ENCODE measurements around the gene LLPH. TPM values are rescaled to one million over a fixed set of nuclear protein-coding genes. Genes with fewer than 3 reads are reported as not detected.

Gene LLPH
- total RNA-seq, 3 donors from 2014 or later: 40.3 to 46.4 (median 43.7) TPM

DNA sequence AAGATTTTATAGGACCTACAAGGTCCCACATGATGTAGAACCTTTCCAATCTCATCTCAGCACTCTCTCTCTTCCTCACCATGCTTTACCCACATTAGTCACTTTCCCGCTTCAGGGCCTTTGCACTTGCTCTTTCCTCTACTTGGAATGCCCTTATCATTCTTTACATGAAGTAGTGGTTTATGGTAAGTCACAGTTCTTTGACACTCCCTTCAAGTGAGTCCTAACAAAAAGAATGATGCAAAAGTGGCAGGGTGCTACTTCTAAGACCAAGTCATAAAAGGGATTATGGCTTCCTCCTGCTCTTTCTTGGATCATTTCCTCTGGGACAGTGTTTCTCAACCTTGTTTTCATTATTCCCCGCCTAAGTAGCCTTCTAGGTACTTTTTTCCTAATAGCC, 26.1 kb upstream of the LLPH start:
- peaks cover 46% of the 10 kb centered on the region for H3K4me1 Mint-ChIP-seq (ENCODE audit: low read depth)

DNA sequence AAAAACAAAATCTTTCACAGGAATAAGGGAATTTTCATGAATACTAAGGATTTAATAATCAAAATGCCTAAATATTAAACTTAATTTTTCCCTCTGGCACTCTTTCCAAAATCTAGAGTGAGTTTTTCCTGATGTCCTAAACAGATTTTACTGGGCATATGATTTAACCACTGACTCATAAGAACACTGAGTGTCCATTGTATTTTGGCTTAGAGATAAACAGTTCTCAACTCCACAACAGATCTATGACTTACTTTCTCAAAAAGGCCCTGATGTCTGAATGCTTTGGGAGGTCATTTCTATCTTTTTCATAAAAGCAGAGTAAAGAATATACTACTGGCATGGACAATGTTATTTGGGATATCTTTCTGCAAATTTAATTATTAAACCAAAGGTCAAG, 24.2 kb upstream of the LLPH start:
- DNase-seq (no peak), ATAC-seq (no peak)
- H3K9me3 Mint-ChIP-seq: no peaks in the 10 kb centered on the region
- peaks cover 41% of the 10 kb centered on the region for H3K4me1 Mint-ChIP-seq (ENCODE audit: low read depth)
- H3K4me3 Mint-ChIP-seq: no peak overlapping the region
- H3K27me3 Mint-ChIP-seq (ENCODE audit: low read depth): no peaks in the 10 kb centered on the region
- H3K36me3 Mint-ChIP-seq (ENCODE audit: insufficient read depth): peaks cover 31% of the 10 kb centered on the region

More for the DNA sequence above, 26.1 kb upstream of the LLPH start:
- DNase-seq (no peak), ATAC-seq (no peak)
- Mint-ChIP-seq H3K36me3 (ENCODE audit: insufficient read depth) (peaks cover 31% of the 10 kb centered on the region), H3K27me3 (ENCODE audit: low read depth) (no peaks in the 10 kb centered on the region), H3K4me3 (no peak overlapping the region), H3K9me3 (no peaks in the 10 kb centered on the region)

DNA sequence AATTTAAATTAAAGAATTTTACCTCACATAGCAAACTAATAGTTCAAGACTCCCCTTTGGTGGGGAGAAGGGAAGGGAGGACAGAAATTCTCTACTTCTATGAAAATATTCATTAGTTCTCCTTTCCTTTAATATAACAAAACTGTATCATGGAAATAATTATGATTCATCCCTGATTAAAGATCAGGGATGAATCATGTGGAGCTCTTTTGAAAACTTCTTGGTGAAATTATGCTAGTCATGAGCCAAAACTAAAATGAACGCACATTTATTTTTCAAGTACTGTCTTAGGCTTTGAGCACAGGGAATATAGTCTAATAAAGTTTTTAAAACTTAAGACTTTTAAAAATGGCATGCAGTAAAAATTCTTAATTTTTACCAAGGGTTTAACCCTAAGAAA, 22.2 kb upstream of the LLPH start:
- H3K36me3 Mint-ChIP-seq (ENCODE audit: insufficient read depth): peaks cover 26% of the 10 kb centered on the region
- DNase-seq: no peak
- no peaks in the 10 kb centered on the region for H3K9me3 Mint-ChIP-seq
- H3K27me3 Mint-ChIP-seq (ENCODE audit: low read depth): no peaks in the 10 kb centered on the region
- H3K4me1 Mint-ChIP-seq (ENCODE audit: low read depth): peaks cover 30% of the 10 kb centered on the region
- ATAC-seq: no peak
- H3K4me3 Mint-ChIP-seq: no peak overlapping the region

DNA sequence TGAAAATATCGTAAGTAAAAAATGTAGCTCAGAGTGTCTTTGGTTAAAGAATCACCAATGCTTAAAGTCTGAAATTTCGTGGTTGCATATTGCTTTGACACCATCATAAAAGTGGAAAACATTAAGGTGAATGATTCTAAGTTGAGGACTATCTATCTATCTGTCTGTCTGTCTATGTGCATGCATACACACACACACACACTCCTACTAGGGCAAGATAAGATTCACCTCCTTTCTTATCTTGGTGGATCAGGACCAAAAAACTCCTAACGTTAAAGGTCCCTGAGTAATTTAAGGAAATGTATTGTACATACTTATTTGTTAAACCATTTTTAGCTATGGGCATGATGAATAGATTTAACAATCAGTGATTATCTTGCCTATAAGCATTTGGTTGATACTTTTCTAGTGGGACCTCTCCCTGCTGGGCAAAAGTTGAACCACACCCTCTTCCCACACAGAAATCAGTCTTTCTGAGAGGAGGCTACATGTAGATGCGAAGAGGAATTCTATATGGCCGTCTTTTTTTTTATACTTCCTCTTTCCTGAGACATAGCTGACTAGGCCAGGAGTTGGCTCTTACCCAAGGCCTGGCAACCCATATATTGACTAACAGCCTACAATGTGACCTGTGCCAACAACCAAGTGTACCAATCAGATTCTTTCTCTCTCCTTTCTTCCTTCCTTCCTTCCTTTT, 19.3 kb upstream of the LLPH start:
- Mint-ChIP-seq H3K27me3 (ENCODE audit: low read depth) (no peaks in the 10 kb centered on the region), H3K4me1 (ENCODE audit: low read depth) (peaks cover 21% of the 10 kb centered on the region), H3K4me3 (no peak overlapping the region), H3K9me3 (no peaks in the 10 kb centered on the region), H3K36me3 (ENCODE audit: insufficient read depth) (peaks cover 17% of the 10 kb centered on the region)
- ATAC-seq: peak in 1 of 2 donors; percentile 4
- DNase-seq: no peak

DNA sequence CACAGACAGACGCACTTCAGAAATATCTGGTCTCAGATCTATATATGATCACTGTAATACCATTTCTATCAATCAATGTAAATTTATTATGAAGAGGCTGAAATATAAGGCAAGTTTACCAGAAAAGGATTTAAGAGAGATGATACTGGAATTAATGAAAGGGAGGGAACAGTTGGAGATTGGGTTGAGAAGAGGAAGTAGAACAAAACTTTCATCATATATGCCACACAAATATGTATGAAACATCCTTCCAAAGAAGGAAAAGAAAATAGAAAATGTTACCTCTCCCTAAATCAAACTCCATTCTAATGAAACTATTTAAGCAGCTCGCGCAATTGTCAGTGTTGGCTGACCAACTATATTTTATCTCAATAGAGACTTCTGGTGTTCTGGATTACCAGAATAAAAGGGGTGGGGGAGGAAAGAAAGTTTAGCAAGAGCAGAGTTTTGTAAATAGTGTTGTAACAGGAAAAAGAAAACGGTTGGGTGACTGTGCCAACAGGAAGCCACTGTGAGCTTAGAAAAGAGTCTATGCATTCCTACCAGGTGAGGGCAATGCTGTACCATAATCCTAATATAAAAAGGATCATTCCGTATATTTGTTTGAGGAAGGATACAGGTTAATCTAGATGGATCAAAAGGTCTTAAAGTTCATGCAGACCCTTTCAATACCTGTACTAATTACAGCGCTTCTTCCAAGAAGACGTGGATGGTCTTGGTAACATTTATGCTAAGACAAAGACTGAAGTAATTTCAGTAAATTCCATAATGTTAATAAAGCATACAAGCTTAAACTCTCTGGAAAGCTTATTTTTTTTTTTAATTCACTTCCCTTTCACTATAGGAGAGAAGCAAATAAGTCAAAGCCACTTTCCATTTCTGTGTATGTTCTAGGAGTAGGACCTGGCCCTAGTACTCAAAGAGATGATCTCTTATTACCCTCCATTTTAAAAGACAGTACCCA, 14.5 kb upstream of the LLPH start:
- Mint-ChIP-seq H3K9me3 (peaks cover 17% of the 10 kb centered on the region), H3K4me1 (ENCODE audit: low read depth) (peaks cover 13% of the 10 kb centered on the region), H3K4me3 (no peak overlapping the region), H3K36me3 (ENCODE audit: insufficient read depth) (peaks cover 51% of the 10 kb centered on the region), H3K27me3 (ENCODE audit: low read depth) (no peaks in the 10 kb centered on the region)
- no peak for DNase-seq
- ATAC-seq: no peak

DNA sequence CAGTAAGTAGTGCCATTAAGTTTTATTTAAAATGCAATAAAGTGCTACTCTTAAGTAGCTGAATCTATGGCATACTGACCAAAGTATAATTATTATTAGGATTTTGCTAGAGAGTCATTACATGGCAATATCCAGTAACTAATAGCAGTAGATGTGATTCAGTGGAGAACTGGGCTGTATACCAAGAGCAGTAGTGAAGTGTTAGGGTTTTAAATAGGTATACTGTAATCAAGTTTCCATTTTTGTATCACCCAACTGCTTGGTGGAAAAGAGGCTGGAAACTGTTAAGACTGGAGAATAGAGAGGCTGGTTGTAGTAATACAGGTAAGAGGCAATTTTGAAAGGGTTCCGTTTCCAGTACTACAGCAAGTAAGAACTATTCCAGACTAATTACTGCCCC, 13.3 kb upstream of the LLPH start:
- Mint-ChIP-seq H3K36me3 (ENCODE audit: insufficient read depth) (peaks cover 60% of the 10 kb centered on the region), H3K27me3 (ENCODE audit: low read depth) (no peaks in the 10 kb centered on the region), H3K4me3 (no peak overlapping the region), H3K9me3 (peaks cover 18% of the 10 kb centered on the region), H3K4me1 (ENCODE audit: low read depth) (peaks cover 13% of the 10 kb centered on the region)
- no peak for ATAC-seq
- no peak for DNase-seq

DNA sequence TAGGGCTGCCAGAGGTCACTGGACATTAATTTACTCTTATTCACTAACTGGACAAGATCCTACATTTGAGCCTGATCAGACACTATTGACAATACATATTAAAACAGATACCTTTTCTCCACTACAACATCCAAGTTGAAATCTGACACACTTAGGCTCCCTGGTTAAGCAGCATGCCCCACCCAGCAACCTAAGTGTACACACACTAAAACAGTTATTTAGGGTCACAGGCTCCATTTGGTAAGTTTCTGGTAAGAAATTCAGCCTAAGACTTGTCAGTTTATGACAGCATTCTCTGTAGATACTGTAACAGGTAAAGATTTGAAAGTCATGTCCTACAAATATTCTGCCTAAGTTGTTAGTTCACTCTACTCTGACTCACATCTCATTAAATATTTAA, 12.3 kb upstream of the LLPH start:
- Mint-ChIP-seq H3K9me3 (peaks cover 18% of the 10 kb centered on the region), H3K4me3 (no peak overlapping the region), H3K27me3 (ENCODE audit: low read depth) (no peaks in the 10 kb centered on the region), H3K4me1 (ENCODE audit: low read depth) (peaks cover 13% of the 10 kb centered on the region), H3K36me3 (ENCODE audit: insufficient read depth) (peaks cover 55% of the 10 kb centered on the region)
- DNase-seq (no peak), ATAC-seq (no peak)

DNA sequence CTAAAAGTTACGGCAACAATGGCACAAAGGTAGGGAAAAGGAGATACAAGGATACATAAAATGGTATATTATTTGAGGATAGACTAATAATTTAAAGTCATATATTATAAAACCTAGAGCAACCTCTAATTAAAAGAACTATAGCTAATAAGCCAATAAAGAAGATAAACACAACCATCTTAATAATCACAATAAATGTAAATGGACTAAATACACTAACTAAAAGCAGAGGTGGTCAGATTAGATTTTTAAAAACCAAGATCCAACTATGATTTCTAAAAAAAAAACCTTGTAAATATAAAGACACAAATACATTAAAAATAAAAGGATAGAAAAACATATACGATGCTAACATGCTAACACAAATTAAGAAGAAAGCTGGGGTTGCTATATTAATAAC, 10.7 kb upstream of the LLPH start:
- DNase-seq (no peak), ATAC-seq (no peak)
- Mint-ChIP-seq H3K27me3 (ENCODE audit: low read depth) (no peaks in the 10 kb centered on the region), H3K4me1 (ENCODE audit: low read depth) (peaks cover 13% of the 10 kb centered on the region), H3K9me3 (peaks cover 18% of the 10 kb centered on the region), H3K4me3 (no peak overlapping the region), H3K36me3 (ENCODE audit: insufficient read depth) (peaks cover 61% of the 10 kb centered on the region)

DNA sequence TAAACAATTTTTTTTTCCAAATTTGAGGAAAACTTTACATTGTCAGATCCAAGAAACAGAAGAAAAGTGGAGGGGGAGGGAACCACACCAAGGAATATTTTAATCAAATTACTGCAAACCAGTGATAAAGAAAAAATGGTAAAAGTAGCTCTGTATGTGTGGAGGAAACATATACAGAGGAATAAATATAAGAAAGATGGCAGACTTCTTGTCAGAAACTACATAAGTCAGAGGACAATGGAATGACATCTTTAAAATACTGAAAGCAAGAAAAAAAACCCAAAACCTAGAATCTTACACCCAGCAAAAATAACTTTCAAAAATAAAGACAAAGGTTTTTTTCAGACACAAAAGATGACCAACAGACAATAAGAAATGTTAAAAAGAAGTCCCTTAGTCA, 10.2 kb upstream of the LLPH start:
- ATAC-seq: no peak
- H3K9me3 Mint-ChIP-seq: peaks cover 18% of the 10 kb centered on the region
- peaks cover 64% of the 10 kb centered on the region for H3K36me3 Mint-ChIP-seq (ENCODE audit: insufficient read depth)
- no peaks in the 10 kb centered on the region for H3K27me3 Mint-ChIP-seq (ENCODE audit: low read depth)
- H3K4me3 Mint-ChIP-seq: no peak overlapping the region
- no peak for DNase-seq
- peaks cover 10% of the 10 kb centered on the region for H3K4me1 Mint-ChIP-seq (ENCODE audit: low read depth)

DNA sequence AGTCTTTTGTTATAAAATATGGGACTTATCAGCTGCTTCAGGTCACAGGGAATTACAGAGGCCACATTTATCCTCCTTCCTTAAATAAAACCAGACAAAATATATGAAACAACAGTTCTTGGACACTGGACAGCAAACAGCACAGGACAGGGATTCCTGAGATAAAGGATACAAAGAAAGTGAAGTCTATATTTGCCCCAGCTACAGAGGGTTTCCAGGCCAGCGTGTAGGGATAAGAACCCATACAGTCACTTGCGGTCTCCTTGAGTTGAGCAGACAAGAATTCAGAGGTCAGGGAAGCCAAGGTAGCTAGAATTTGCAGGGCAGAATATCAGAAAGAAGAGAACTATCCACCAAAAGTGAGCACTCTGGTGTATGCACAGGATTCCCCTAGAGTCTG, 8.8 kb upstream of the LLPH start:
- H3K9me3 Mint-ChIP-seq: peaks cover 18% of the 10 kb centered on the region
- peaks cover 56% of the 10 kb centered on the region for H3K36me3 Mint-ChIP-seq (ENCODE audit: insufficient read depth)
- ATAC-seq (no peak), DNase-seq (no peak)
- no peak overlapping the region for H3K4me3 Mint-ChIP-seq
- H3K27me3 Mint-ChIP-seq (ENCODE audit: low read depth): no peaks in the 10 kb centered on the region
- H3K4me1 Mint-ChIP-seq (ENCODE audit: low read depth): no peaks in the 10 kb centered on the region

DNA sequence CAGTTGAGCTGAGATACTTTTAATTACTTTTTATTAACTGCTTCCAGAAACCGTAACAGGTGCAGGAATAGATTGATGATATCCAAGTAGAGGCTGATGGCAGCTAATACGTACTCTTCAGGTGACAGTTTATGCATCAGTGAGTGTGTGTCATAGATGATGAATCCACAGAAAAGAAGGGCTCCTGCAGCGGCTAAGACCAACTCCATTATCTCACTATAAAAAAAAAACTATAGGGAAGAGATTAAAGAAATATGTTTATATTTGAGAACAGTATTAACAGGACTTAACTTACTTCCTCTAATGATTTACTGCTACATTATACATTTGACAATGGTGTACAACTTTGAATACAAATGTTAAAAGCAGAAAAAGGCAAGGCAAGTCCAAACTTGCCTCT, 7.4 kb upstream of the LLPH start:
- peaks cover under 1% of the 10 kb centered on the region for H3K4me1 Mint-ChIP-seq (ENCODE audit: low read depth)
- H3K36me3 Mint-ChIP-seq (ENCODE audit: insufficient read depth): peaks cover 44% of the 10 kb centered on the region
- H3K27me3 Mint-ChIP-seq (ENCODE audit: low read depth): no peaks in the 10 kb centered on the region
- ATAC-seq (no peak), DNase-seq (no peak)
- peaks cover 18% of the 10 kb centered on the region for H3K9me3 Mint-ChIP-seq
- H3K4me3 Mint-ChIP-seq: no peak overlapping the region

DNA sequence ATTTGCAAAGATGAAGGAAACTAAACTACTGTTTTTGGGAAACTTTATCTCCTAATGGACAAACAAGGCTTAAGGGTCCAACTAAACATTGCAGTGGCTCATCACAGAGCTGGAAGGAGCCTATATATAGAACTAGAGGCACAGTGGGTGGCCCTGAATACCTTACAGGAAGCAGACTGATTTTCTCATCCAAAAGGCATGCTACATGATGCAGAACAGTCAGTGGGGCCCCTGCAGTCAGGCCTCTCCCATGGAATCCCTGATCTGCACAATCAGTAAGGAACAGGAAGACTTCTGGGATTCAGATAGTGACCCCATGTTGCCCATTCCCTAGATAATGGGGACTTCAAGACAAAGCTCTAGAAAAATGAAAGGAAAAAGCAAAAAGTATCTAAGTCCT, 1.9 kb upstream of the LLPH start:
- peaks cover 31% of the 10 kb centered on the region for H3K4me1 Mint-ChIP-seq (ENCODE audit: low read depth)

DNA sequence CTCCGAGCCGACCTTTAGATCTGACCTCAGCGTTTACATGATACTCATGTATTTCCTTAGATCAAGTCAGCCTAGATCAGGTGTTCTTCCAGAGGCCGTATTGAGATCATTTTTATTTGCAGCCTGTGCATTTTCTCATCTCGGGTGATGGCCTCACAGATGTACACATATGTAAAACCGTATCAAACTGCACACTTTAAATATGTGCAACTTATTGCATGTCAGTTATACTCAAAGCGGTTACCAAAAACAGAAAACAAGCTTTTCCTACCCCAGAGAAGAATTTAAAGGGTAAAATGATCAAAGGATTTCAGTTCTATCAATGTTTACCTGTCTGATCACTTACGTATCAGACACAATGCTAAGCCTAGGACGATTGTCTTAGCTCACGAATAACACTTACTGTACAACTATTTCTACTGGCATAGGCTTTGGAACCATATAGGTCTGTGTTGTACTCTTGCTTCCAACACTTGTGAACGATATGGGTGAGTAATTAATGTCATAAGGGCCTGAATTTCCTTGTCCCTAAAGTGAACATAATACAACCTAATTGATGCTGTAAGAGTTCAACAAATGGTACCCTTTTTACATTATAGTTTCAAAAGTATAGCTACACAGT, 628 bp upstream of the LLPH start:
- Mint-ChIP-seq H3K27me3 (ENCODE audit: low read depth) (no peaks in the 10 kb centered on the region), H3K9me3 (no peaks in the 10 kb centered on the region), H3K4me3 (peak overlapping the region; percentile 98), H3K4me1 (ENCODE audit: low read depth) (peaks cover 40% of the 10 kb centered on the region), H3K36me3 (ENCODE audit: insufficient read depth) (peaks cover 31% of the 10 kb centered on the region)
- ATAC-seq (peak in 1 of 2 donors; percentile 65), DNase-seq (no peak)

More for the DNA sequence above, 1.9 kb upstream of the LLPH start:
- DNase-seq: no peak
- no peaks in the 10 kb centered on the region for H3K27me3 Mint-ChIP-seq (ENCODE audit: low read depth)
- peaks cover 23% of the 10 kb centered on the region for H3K36me3 Mint-ChIP-seq (ENCODE audit: insufficient read depth)
- peak overlapping the region; percentile 49 for H3K4me3 Mint-ChIP-seq
- H3K9me3 Mint-ChIP-seq: no peaks in the 10 kb centered on the region
- no peak for ATAC-seq

DNA sequence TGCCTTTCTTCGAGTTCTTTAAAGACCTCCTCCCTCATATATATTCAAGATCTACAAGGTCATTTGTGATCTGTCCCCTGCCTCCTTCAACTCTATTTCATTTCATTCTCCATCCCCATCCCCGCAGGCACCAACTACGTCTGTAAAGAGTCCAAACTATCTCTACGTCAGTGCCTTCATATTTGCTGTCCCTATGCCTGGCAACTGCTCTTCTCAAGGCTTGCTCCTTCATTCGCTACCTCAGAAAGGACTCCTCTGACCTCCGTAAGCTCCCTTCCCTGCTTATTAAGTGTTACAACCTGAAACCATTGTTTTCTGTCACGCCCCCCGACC, 650 bp downstream of the LLPH start:
- H3K36me3 Mint-ChIP-seq (ENCODE audit: insufficient read depth): peaks cover 39% of the 10 kb centered on the region
- DNase-seq (no peak), ATAC-seq (peak; percentile 4 to 9)
- peaks cover 47% of the 10 kb centered on the region for H3K4me1 Mint-ChIP-seq (ENCODE audit: low read depth)
- H3K9me3 Mint-ChIP-seq: no peaks in the 10 kb centered on the region
- peak overlapping the region; percentile 98 for H3K4me3 Mint-ChIP-seq
- no peaks in the 10 kb centered on the region for H3K27me3 Mint-ChIP-seq (ENCODE audit: low read depth)

Measured in activated T-cell treated with anti-CD3 and anti-CD28 coated beads, Interleukin-2, amount 50 U/mL, for 4 hours (primary cell).